Stomach (tissue), 4 donors: ENCODE results near the gene JAML.

ENCODE experiments used
- POLR2A ChIP-seq, 4 donors: fragments of 450-650 bp; IDR thresholded peaks; one replicate each; pipeline ENCODE4 v1.6.1; 2016; ENCODE audit warnings: antibody characterized with exemption in 4 of 4, control low read depth in 2 of 4, mild to moderate bottlenecking in 1 of 4, moderate library complexity in 1 of 4
- POLR2AphosphoS5 ChIP-seq, 3 donors: sonication (generic); formaldehyde crosslinking; IDR thresholded peaks; one replicate each; pipeline ENCODE4 v1.6.1; 2016; ENCODE audit warnings: antibody characterized with exemption in 3 of 3
- TF ChIP-seq, protein P1 (sequence below), 7 experiments: fragments of 450-650 bp in 4 of 7; fragments of 200-600 bp in 3 of 7; sonication (generic) in 3 of 7; IDR thresholded peaks; one replicate each; pipeline ENCODE4 v1.5.1; 2016 to 2019; ENCODE audit warnings: antibody characterized with exemption in 7 of 7, control low read depth in 2 of 7, mild to moderate bottlenecking in 1 of 7

DNA sequence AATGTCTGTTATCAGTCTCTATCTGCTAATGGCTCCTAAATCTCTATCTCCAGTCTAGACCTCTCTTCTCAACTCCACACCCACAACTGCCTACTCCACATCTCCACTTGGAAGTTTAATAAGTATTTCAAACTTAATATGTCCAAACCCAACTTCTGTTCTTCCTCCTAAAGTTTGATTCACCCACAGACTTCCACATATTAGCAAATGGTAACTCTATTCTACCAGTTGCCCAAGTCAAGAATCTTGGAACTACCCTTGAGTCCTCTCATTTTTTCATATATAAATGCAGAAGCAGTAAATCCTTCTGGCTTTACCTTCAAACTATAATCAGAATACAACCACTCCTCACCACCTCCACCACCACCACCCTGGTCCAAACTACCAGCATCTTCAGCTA lies 6.7 kb upstream of the JAML start:
- TF ChIP-seq, protein P1, sequence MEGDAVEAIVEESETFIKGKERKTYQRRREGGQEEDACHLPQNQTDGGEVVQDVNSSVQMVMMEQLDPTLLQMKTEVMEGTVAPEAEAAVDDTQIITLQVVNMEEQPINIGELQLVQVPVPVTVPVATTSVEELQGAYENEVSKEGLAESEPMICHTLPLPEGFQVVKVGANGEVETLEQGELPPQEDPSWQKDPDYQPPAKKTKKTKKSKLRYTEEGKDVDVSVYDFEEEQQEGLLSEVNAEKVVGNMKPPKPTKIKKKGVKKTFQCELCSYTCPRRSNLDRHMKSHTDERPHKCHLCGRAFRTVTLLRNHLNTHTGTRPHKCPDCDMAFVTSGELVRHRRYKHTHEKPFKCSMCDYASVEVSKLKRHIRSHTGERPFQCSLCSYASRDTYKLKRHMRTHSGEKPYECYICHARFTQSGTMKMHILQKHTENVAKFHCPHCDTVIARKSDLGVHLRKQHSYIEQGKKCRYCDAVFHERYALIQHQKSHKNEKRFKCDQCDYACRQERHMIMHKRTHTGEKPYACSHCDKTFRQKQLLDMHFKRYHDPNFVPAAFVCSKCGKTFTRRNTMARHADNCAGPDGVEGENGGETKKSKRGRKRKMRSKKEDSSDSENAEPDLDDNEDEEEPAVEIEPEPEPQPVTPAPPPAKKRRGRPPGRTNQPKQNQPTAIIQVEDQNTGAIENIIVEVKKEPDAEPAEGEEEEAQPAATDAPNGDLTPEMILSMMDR (IDR thresholded peaks at IDR 0.05): no peak
- TF ChIP-seq POLR2A (IDR thresholded peaks at IDR 0.05) (no peak), POLR2AphosphoS5 (IDR thresholded peaks at IDR 0.05) (no peak)
